ENCODE data around the gene MON1B.

MON1B gene

DNA sequence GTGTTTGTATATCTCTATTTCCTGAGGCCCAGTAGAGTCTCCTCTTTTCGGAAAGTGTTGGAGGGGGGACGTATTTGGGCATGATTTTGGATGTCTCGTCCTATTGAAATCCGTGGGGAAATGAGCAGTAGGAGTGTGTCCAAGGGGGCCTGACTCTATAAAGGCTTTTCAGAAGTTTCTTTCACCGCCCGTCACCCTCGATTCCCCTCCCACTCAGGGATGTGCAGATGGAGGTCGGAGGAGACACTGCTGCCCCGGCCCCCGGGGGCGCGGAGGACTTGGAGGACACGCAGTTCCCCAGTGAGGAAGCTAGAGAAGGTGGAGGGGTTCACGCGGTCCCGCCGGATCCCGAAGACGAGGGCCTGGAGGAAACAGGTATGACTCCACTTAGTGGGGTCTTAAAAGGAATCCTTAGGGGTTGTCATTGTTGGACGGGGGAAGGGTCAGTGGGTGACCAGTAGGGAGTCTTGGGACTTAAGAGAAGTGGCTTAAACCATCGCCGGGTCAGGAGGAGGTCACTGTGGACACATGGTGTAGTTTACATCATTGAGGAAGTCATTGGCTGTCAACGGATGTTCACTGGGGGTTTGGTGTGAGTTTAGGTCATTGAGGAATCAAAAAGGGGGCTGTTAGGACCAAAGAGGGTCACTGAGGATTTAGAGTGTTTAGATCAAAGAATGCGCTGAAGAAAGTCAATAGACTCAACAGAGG, 424 bp downstream of the MON1B start:
- peak overlapping the region; percentile 92 for H3K27ac ChIP-seq (replicated peaks)
- no peaks in the 10 kb centered on the region for H3K27me3 ChIP-seq (ENCODE audit: insufficient read depth, poor library complexity, severe bottlenecking)
- TF ChIP-seq SPI1 (IDR thresholded peaks at IDR 0.05; ENCODE audit: borderline replicate concordance, low read depth), result peak; percentile 42; the same call in 1 of the 2 replicates
- TF ChIP-seq, protein P1, sequence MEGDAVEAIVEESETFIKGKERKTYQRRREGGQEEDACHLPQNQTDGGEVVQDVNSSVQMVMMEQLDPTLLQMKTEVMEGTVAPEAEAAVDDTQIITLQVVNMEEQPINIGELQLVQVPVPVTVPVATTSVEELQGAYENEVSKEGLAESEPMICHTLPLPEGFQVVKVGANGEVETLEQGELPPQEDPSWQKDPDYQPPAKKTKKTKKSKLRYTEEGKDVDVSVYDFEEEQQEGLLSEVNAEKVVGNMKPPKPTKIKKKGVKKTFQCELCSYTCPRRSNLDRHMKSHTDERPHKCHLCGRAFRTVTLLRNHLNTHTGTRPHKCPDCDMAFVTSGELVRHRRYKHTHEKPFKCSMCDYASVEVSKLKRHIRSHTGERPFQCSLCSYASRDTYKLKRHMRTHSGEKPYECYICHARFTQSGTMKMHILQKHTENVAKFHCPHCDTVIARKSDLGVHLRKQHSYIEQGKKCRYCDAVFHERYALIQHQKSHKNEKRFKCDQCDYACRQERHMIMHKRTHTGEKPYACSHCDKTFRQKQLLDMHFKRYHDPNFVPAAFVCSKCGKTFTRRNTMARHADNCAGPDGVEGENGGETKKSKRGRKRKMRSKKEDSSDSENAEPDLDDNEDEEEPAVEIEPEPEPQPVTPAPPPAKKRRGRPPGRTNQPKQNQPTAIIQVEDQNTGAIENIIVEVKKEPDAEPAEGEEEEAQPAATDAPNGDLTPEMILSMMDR (IDR thresholded peaks at IDR 0.05; ENCODE audit: insufficient read depth, low read length), result no peak
- peak in 1 of 2 experiments; percentile 46 for DNase-seq (ENCODE audit: low read depth in 1 of 2, low spot score in 1 of 2)
- H3K4me3 ChIP-seq (replicated peaks; ENCODE audit: insufficient read depth, low read length), result peak overlapping the region; percentile 73

DNA sequence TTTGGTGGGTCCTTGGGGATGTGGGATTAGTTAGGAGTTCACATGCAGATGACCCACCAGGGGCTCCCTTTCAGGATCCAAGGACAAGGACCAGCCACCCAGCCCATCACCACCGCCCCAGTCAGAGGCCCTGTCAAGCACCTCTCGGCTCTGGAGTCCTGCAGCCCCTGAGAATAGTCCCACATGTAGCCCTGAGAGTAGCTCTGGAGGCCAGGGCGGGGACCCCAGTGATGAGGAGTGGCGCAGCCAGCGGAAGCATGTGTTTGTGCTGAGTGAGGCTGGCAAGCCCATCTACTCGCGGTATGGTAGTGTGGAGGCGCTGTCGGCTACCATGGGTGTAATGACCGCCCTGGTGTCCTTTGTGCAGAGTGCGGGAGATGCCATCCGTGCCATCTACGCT, 2.4 kb downstream of the MON1B start:
- TF ChIP-seq, protein P2, sequence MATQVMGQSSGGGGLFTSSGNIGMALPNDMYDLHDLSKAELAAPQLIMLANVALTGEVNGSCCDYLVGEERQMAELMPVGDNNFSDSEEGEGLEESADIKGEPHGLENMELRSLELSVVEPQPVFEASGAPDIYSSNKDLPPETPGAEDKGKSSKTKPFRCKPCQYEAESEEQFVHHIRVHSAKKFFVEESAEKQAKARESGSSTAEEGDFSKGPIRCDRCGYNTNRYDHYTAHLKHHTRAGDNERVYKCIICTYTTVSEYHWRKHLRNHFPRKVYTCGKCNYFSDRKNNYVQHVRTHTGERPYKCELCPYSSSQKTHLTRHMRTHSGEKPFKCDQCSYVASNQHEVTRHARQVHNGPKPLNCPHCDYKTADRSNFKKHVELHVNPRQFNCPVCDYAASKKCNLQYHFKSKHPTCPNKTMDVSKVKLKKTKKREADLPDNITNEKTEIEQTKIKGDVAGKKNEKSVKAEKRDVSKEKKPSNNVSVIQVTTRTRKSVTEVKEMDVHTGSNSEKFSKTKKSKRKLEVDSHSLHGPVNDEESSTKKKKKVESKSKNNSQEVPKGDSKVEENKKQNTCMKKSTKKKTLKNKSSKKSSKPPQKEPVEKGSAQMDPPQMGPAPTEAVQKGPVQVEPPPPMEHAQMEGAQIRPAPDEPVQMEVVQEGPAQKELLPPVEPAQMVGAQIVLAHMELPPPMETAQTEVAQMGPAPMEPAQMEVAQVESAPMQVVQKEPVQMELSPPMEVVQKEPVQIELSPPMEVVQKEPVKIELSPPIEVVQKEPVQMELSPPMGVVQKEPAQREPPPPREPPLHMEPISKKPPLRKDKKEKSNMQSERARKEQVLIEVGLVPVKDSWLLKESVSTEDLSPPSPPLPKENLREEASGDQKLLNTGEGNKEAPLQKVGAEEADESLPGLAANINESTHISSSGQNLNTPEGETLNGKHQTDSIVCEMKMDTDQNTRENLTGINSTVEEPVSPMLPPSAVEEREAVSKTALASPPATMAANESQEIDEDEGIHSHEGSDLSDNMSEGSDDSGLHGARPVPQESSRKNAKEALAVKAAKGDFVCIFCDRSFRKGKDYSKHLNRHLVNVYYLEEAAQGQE (IDR thresholded peaks at IDR 0.05; ENCODE audit: insufficient replicate concordance, low read depth), result no peak
- TF ChIP-seq POLR2AphosphoS5 (IDR thresholded peaks at IDR 0.05; ENCODE audit: low read depth) (no peak), SPI1 (IDR thresholded peaks at IDR 0.05; ENCODE audit: borderline replicate concordance, low read depth) (no peak), GABPA (IDR thresholded peaks at IDR 0.05; ENCODE audit: low read depth) (no peak)
- TF ChIP-seq, protein P1 (IDR thresholded peaks at IDR 0.05; ENCODE audit: insufficient read depth, low read length), result no peak
- H3K4me3 ChIP-seq (replicated peaks; ENCODE audit: insufficient read depth, low read length), result no peak overlapping the region
- no peak for DNase-seq (ENCODE audit: low read depth in 1 of 2, low spot score in 1 of 2)
- H3K27ac ChIP-seq (replicated peaks), result no peak overlapping the region
- no peaks in the 10 kb centered on the region for H3K27me3 ChIP-seq (ENCODE audit: insufficient read depth, poor library complexity, severe bottlenecking)

DNA sequence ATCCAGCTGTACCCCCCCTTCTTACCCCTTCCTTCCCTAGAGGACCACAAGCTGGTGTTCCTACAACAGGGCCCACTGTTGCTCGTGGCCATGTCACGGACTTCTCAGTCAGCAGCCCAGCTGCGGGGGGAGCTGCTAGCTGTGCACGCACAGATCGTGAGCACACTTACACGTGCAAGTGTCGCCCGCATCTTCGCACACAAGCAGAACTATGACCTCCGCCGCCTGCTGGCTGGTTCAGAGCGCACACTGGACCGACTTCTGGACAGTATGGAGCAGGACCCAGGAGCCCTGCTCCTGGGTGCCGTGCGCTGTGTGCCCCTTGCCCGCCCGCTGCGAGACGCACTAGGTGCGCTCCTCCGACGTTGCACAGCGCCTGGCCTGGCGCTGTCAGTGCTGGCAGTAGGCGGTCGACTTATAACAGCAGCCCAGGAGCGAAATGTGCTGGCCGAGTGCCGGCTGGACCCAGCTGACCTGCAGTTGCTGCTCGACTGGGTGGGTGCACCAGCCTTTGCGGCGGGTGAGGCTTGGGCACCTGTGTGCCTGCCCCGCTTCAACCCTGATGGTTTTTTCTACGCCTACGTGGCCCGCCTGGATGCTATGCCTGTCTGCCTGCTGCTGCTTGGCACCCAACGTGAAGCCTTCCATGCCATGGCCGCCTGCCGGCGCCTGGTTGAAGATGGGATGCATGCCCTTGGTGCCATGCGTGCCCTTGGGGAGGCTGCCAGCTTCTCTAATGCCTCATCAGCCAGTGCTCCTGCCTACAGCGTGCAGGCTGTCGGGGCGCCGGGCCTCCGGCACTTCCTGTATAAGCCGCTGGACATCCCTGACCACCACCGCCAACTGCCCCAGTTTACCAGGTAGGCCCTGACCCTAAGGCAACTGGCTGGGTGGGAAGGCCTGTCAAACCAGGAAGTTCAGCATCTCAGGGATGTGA, 3.6 kb downstream of the MON1B start:
- TF ChIP-seq, protein P2 (IDR thresholded peaks at IDR 0.05; ENCODE audit: insufficient replicate concordance, low read depth), result no peak
- TF ChIP-seq GABPA (IDR thresholded peaks at IDR 0.05; ENCODE audit: low read depth), result no peak
- no peak for TF ChIP-seq SPI1 (IDR thresholded peaks at IDR 0.05; ENCODE audit: borderline replicate concordance, low read depth)
- TF ChIP-seq, protein P1 (IDR thresholded peaks at IDR 0.05; ENCODE audit: insufficient read depth, low read length), result no peak
- no peak for TF ChIP-seq POLR2AphosphoS5 (IDR thresholded peaks at IDR 0.05; ENCODE audit: low read depth)
- Histone ChIP-seq H3K27ac (replicated peaks) (no peak overlapping the region), H3K4me3 (replicated peaks; ENCODE audit: insufficient read depth, low read length) (no peak overlapping the region), H3K27me3 (ENCODE audit: insufficient read depth, poor library complexity, severe bottlenecking) (no peaks in the 10 kb centered on the region)
- no peak for DNase-seq (ENCODE audit: low read depth in 1 of 2, low spot score in 1 of 2)

Data from HL-60 (cell line).